ENCODE results near the gene IGSF5.
A peak's percentile ranks its signal among the peaks of the same experiment; 100 is the strongest.

The IGSF5 gene

DNA sequence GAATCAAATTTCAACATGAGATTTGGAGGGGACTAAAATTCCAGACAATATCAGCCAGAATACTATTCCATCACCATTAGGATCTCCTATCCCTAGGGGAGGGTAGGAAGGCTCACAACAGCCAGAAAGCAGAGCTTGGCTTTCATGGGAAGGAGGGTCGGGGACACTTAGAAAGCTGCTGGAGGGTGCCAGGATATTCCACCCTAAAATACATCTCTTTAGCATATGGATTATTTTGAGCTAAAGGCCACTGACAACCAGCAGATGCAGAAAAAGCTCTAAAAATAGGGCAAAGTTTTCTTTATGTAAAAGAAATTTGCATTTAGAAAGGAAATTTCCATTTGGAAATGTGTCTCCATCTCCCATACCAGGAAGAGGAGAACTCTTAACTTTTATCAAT, 68.0 kb downstream of the IGSF5 start:
- Mint-ChIP-seq H3K27me3 (peaks cover 4% of the 10 kb centered on the region in 2 donors), H3K36me3 (no peaks in the 10 kb centered on the region), H3K4me3 (no peak overlapping the region), H3K4me1 (no peaks in the 10 kb centered on the region), H3K27ac (no peak overlapping the region), H3K9me3 (peaks cover 10% of the 10 kb centered on the region in 2 donors)
- no peak for DNase-seq
- ATAC-seq (replicated peaks) = no peak

DNA sequence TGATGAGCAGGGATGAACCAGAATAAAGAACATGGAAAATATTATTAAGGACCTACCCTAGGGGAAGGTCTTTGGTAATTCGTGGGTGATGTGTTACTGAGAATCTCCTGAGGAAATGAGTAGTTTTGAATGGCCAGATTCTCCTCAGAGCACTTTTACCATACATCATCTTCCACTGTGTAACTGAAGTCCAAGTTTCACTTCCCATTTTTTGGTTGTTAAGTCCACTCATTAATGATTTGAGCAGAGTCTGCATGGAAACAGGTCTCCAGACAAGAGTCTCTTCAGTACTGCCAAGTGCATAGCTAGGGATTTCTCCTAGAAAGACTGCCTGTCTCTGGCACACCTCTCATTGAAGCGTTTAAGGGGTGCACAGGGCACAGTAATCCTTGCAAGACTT, 73.6 kb downstream of the IGSF5 start:
- Mint-ChIP-seq H3K4me3 (no peak overlapping the region), H3K9me3 (peaks cover 0 to 7% of the 10 kb centered on the region in 2 donors), H3K27me3 (peaks cover 0 to 4% of the 10 kb centered on the region in 2 donors), H3K27ac (no peak overlapping the region), H3K36me3 (no peaks in the 10 kb centered on the region), H3K4me1 (no peaks in the 10 kb centered on the region)
- no peak for DNase-seq
- ATAC-seq (replicated peaks) = peak in 1 of 2 donors; percentile 22

DNA sequence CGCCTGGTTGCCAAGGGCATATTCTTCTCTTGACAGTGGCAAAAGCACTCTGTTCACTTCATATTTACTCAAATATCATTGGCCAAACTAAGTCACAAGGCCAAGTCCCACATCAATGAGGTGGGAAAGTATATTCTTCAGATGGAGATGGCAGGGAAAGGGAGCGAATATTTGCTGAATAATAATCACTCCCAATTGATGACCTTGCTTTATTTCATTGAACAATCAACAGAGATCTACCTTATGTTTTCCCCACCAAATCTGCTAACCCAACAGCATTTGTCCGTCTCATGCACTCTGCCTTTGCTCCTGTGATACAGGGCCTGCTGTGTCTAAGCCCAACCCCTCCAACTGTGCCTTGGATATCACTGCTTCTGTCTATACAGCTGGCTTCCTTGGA, 77.1 kb downstream of the IGSF5 start:
- DNase-seq (no peak), ATAC-seq (replicated peaks) (no peak)
- no peaks in the 10 kb centered on the region for H3K27me3 Mint-ChIP-seq
- peaks cover 6 to 12% of the 10 kb centered on the region in 2 donors for H3K9me3 Mint-ChIP-seq
- no peaks in the 10 kb centered on the region for H3K36me3 Mint-ChIP-seq
- no peak overlapping the region for H3K27ac Mint-ChIP-seq
- no peak overlapping the region for H3K4me3 Mint-ChIP-seq
- no peaks in the 10 kb centered on the region for H3K4me1 Mint-ChIP-seq

DNA sequence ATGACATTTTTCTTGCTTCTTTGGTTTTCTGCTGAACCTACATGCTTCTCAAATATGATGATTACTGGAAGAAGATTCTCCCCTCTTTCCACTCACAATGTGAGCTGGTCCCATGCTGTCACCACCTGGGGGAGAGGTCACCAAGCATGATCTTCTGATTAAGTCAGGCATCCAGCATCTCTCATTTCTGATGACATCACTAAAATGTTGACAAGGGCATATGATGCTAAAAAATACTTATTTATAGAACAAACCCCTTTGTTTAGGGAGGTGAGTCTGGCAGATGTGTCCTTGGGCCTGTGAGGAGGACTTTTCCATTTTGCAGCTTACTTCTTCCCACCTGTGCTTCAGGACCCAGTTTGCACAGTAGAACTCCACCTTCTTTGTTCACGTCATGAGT, 80.3 kb downstream of the IGSF5 start:
- no peak for DNase-seq
- Mint-ChIP-seq H3K27me3 (no peaks in the 10 kb centered on the region), H3K4me1 (no peaks in the 10 kb centered on the region), H3K27ac (no peak overlapping the region), H3K4me3 (no peak overlapping the region), H3K9me3 (peaks cover 6 to 13% of the 10 kb centered on the region in 2 donors), H3K36me3 (no peaks in the 10 kb centered on the region)
- ATAC-seq (replicated peaks) = no peak

DNA sequence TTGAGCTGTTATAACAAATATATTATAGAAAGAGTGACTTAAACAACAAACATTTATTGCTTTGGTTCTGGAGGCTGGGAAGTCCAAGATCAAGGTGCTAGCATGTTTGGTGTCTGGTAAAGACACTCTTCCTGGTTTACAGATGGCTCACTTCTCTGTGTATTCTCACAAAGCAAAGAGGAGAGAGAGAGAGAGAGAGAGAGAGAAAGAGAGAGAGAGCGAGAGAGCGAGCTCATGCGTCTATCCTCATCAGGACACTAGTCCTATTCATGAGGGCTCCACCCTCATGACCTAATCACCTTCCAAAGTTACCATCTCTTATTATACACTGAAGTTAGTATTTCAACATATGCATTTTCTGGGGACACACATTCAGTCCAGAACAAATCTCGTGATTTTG, 89.6 kb downstream of the IGSF5 start:
- no peak for ATAC-seq (replicated peaks)
- H3K4me3 Mint-ChIP-seq = no peak overlapping the region
- no peak for DNase-seq
- H3K4me1 Mint-ChIP-seq = no peaks in the 10 kb centered on the region
- no peaks in the 10 kb centered on the region for H3K27me3 Mint-ChIP-seq
- H3K9me3 Mint-ChIP-seq = peaks cover 0 to 3% of the 10 kb centered on the region in 2 donors
- no peak overlapping the region for H3K27ac Mint-ChIP-seq
- H3K36me3 Mint-ChIP-seq = no peaks in the 10 kb centered on the region

DNA sequence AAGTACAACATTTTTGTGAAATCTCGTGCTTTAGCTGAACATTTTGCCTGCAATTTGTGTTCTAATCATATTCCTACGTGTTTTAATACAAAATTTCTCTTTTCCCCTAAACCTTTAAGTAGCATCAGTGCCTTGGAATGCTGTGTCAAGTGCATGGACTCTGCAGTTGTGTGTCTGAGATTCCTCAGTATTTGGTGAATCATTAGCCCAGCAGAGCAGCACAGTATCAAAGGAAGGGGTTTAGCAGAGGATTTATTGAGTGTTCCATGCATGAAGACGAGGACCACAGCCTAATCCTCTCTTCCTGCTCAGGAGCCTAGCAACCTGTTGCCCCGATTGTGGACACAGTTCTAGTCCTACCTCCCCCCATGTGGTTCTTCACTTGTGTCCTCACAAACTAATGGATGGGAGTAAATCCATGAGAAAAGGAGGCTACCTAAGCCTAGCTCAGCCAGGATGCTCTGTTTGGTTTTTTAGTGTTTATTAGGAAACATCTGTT, 92.9 kb downstream of the IGSF5 start:
- H3K27ac Mint-ChIP-seq = no peak overlapping the region
- DNase-seq = no peak
- H3K27me3 Mint-ChIP-seq = no peaks in the 10 kb centered on the region
- peaks cover 0 to 3% of the 10 kb centered on the region in 2 donors for H3K9me3 Mint-ChIP-seq
- H3K4me1 Mint-ChIP-seq = no peaks in the 10 kb centered on the region
- H3K4me3 Mint-ChIP-seq = no peak overlapping the region
- no peaks in the 10 kb centered on the region for H3K36me3 Mint-ChIP-seq
- no peak for ATAC-seq (replicated peaks)

DNA sequence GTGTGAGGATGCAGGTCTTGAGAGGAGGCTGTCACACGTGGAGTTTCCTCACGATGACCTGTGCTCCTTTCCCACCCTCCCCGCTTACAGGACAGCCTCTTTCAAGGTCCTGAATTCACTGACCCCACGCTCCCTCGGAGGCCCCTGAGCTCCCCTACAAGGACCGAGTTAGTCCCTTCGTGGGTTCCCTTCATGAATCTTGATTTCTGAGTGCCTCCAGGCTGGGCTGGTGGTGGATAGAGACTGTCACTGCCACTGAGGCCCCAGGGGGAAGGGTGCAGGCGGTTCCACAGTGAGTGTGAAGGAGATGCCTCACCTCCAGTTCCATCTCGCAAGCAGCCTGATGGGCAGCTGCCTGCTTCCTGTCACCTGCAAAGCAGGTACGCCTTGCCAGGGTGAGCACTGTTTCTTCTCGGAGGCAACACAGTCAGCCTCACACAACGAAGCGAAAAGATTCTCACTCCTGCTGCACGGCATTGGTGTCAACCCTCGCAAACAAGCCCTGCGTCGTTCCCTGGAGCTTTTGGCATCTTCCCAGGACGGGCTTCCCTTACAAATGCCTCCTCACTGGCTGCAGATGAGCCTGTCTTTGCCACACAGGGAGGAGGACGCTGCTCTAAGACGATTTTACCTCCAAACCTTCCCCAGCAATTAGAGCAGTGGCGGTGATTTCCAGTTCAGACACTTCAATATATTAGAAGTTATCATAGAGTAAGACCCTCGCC, 95.6 kb downstream of the IGSF5 start:
- no peak overlapping the region for H3K27ac Mint-ChIP-seq
- peaks cover 8 to 11% of the 10 kb centered on the region in 2 donors for H3K27me3 Mint-ChIP-seq
- no peaks in the 10 kb centered on the region for H3K4me1 Mint-ChIP-seq
- ATAC-seq (replicated peaks) = no peak
- H3K9me3 Mint-ChIP-seq = peaks cover 3 to 4% of the 10 kb centered on the region in 2 donors
- no peaks in the 10 kb centered on the region for H3K36me3 Mint-ChIP-seq
- H3K4me3 Mint-ChIP-seq = no peak overlapping the region
- no peak for DNase-seq

DNA sequence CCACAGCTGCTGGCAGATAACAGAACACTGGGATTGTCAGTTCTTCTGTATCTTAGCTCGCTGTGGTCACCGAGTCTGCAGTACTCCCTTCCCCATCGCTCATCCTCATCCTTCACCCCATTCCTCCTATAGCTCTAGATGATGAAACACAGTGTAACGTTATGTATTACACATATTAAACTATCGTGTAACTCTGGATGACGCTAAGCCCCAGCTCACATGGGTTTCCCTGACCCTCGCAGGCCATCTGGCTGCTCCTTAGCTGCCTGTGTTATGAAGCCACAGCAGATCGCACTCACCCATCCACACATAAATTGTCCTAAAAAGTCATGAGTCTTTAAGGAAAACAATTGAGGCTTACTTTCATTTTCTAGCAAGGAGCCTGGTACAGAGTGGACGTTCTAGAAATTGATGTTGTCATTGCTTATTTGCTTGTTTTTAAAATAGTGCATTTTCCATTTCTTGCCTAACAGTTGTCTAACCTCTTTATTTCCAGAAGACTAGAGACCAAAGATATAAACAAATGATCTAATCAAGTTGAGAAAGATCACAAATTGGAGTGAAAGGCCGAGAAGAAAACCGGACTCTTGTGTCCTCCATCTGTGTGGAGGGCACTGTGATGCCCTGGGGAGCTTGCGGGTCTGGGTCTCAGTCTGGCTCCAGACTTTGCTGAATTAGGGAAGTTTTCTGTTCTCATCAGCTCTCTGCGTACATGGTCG, 97.9 kb downstream of the IGSF5 start:
- no peaks in the 10 kb centered on the region for H3K36me3 Mint-ChIP-seq
- ATAC-seq (replicated peaks) (no peak), DNase-seq (no peak)
- H3K27ac Mint-ChIP-seq = no peak overlapping the region
- H3K4me1 Mint-ChIP-seq = no peaks in the 10 kb centered on the region
- H3K4me3 Mint-ChIP-seq = no peak overlapping the region
- H3K9me3 Mint-ChIP-seq = peaks cover 3 to 4% of the 10 kb centered on the region in 2 donors
- peaks cover 8 to 11% of the 10 kb centered on the region in 2 donors for H3K27me3 Mint-ChIP-seq

DNA sequence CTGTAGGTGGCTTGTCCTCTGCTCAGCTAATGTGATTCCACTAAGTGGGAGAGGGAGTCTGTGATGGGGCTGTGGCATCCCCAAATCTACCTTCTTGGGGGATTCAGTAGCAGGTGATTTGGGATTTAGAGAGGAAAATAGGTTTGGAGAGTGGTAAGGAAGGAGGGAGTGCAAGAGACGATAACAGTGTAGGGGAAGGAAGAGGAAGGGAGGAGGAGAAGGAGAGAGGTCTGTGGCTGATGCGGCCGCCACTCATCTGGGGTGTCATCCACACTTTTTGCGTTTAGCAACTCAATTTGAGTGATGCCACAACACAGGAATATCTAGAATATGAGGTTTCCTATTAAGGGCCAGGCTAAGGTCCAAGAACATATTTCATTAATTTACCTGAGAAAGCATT, 98.5 kb downstream of the IGSF5 start:
- H3K27me3 Mint-ChIP-seq = peaks cover 8 to 11% of the 10 kb centered on the region in 2 donors
- no peak overlapping the region for H3K4me3 Mint-ChIP-seq
- peaks cover 3 to 4% of the 10 kb centered on the region in 2 donors for H3K9me3 Mint-ChIP-seq
- no peak overlapping the region for H3K27ac Mint-ChIP-seq
- no peaks in the 10 kb centered on the region for H3K4me1 Mint-ChIP-seq
- H3K36me3 Mint-ChIP-seq = no peaks in the 10 kb centered on the region
- DNase-seq (no peak), ATAC-seq (replicated peaks) (no peak)

DNA sequence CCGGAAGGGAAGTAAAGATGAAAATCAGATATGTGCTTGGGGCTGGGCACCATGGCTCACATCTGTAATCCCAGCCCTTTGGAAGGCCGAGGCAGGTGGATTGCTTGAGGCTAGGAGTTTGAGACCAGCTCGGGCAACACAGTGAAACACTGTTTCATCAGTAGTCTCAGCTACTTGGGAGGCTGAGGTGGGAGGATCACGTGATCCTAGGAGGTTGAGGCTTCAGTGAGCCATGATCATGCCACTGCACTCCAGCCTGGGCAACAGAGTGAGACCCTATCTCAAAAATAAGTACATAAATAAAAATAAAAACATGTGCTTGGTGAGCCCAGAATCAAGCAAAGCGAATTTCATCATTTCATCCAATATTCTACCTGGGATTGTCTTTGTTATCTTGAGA, 98.9 kb downstream of the IGSF5 start:
- Mint-ChIP-seq H3K4me1 (no peaks in the 10 kb centered on the region), H3K4me3 (no peak overlapping the region), H3K27ac (no peak overlapping the region), H3K36me3 (no peaks in the 10 kb centered on the region), H3K27me3 (peaks cover 8 to 11% of the 10 kb centered on the region in 2 donors), H3K9me3 (peaks cover 3 to 4% of the 10 kb centered on the region in 2 donors)
- DNase-seq = no peak
- ATAC-seq (replicated peaks) = no peak

DNA sequence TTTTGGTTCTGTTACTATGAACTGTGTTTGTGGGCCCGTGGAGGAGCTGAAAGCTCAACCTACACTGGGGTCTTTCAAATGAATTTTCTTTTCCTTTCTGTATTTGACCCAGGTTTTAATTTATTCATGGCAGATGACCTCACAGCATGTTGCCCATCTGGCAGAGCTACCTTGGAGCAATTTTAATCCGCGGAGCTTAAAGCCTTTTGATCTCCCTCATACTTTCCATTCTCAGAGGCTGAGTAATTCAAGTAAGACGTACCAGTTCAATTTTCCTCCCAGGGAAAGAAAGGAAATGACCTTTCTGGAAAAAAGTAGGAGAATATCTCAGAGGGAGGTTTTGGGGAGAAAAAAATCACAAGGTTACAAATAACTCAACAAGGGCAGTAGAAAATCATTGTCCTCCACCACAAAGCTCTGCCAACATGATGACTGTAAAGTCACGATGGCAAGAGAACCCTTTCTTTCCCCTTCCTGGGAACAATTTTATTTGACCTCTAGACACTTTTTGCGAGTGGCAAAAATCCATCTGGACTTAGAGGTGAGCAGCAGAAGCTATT, 100.7 kb downstream of the IGSF5 start:
- Mint-ChIP-seq H3K36me3 (no peaks in the 10 kb centered on the region), H3K27me3 (peaks cover 8 to 11% of the 10 kb centered on the region in 2 donors), H3K4me3 (no peak overlapping the region), H3K9me3 (peaks cover 3 to 4% of the 10 kb centered on the region in 2 donors), H3K27ac (no peak overlapping the region), H3K4me1 (no peaks in the 10 kb centered on the region)
- DNase-seq (no peak), ATAC-seq (replicated peaks) (no peak)

DNA sequence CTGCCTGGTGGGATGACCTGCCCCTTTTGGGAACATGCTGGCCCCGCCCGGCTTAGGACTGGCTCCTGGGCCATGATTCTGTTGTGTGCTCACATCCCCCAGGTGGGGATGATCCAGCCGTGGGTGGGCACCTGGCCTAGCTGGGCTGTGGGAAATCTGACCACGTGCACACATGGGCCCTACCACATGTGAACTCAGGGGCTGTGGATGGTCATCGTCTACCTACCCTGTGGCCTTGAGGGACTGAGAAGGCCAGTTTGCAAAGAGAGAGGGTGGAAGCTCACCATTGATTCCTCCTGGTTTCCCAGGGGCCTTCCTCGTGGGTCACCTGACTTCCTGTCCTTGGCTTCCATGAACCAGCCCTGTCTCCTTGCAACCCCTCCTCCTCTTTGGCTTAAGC, 102.9 kb downstream of the IGSF5 start:
- peaks cover 3 to 4% of the 10 kb centered on the region in 2 donors for H3K9me3 Mint-ChIP-seq
- H3K36me3 Mint-ChIP-seq = no peaks in the 10 kb centered on the region
- H3K27ac Mint-ChIP-seq = no peak overlapping the region
- no peak for DNase-seq
- no peak for ATAC-seq (replicated peaks)
- H3K4me1 Mint-ChIP-seq = no peaks in the 10 kb centered on the region
- no peak overlapping the region for H3K4me3 Mint-ChIP-seq
- peaks cover 8 to 11% of the 10 kb centered on the region in 2 donors for H3K27me3 Mint-ChIP-seq

DNA sequence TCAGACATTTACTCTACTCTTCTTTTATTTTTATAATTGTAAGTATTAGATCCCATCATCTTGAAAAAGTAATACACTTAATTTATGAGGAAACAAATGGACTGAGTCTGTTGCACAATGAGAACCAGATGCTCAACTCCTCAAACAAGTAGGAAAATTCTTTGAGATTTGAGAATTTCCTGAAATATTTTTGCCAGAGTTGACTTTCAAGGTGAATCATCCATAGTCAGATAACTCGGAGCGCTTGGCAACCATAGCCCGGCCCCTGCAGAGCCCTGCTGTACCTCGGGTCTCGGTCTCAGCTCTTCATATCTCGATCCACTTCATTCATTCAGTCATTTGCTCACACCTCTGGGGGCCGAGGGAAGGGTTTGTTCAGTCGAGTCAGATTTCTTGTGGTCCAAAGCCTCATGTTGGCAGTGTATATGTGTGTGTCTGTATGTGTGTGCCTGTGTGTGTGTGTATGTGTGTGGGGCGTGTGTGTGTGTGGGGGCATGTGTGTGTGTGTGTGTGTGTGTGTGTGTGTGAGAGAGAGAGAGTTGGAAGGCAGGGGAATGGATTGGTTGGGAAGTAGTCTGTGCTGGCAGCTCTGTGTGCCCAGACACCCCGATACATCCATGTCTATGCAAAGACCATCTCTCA, 104.2 kb downstream of the IGSF5 start:
- peaks cover 3 to 4% of the 10 kb centered on the region in 2 donors for H3K27me3 Mint-ChIP-seq
- H3K4me1 Mint-ChIP-seq = no peaks in the 10 kb centered on the region
- no peaks in the 10 kb centered on the region for H3K36me3 Mint-ChIP-seq
- H3K9me3 Mint-ChIP-seq = peaks cover 3 to 8% of the 10 kb centered on the region in 2 donors
- H3K4me3 Mint-ChIP-seq = no peak overlapping the region
- no peak for DNase-seq
- no peak overlapping the region for H3K27ac Mint-ChIP-seq
- ATAC-seq (replicated peaks) = no peak

DNA sequence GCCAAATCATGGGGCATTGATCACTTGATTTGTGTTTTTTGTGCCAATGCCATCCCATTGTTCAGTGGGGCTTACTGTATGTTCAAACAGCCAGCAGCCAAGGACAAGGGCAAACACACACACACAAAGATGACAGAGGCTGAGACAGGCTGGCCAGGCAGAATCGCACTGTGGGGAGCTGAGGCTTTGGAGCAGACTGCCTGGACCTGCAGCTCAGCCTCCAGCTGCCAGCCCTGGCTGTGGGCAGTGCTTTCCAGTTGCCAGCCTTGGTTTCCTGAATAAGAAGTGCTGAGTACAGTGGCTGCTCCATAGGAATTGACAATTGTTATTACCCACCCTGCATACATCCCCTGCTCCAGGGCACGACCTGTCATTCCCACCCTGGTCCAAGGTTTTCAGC, 105.3 kb downstream of the IGSF5 start:
- DNase-seq (no peak), ATAC-seq (replicated peaks) (no peak)
- Mint-ChIP-seq H3K27ac (no peak overlapping the region), H3K4me1 (no peaks in the 10 kb centered on the region), H3K36me3 (no peaks in the 10 kb centered on the region), H3K9me3 (peaks cover 0 to 4% of the 10 kb centered on the region in 2 donors), H3K27me3 (no peaks in the 10 kb centered on the region), H3K4me3 (no peak overlapping the region)

Data from stimulated activated naive B cell treated with anti-CD40 and anti-IgM and Interleukin-4, amounts not matched to agents 10 μg/mL and 1 μg/mL and 100 μg/mL, for 72 hours (primary cell).